NK-92 (cell line): ENCODE data around the gene IGFBPL1.

Experiments used
- DNase-seq: peaks from one replicate; lab custom pipeline; 2025; ENCODE audit not compliant: unreplicated experiment; lab: John Stamatoyannopoulos, UW

Gene IGFBPL1

GRCh38 chr9:38432922-38433510, 8.8 kb upstream of the IGFBPL1 start:
- no peak for DNase-seq

GRCh38 chr9:38431116-38431515, 6.9 kb upstream of the IGFBPL1 start:
- no peak for DNase-seq

- DNase-seq, result no peak
Measured at GRCh38 chr9:38428062-38428461, 3.8 kb upstream of the IGFBPL1 start.

GRCh38 chr9:38424918-38425317, 664 bp upstream of the IGFBPL1 start:
- no peak for DNase-seq

GRCh38 chr9:38423273-38423972, 831 bp downstream of the IGFBPL1 start:
- DNase-seq, result no peak

- no peak for DNase-seq
Measured at GRCh38 chr9:38422555-38423260, 1.5 kb downstream of the IGFBPL1 start.

GRCh38 chr9:38421498-38422211, 2.6 kb downstream of the IGFBPL1 start:
- no peak for DNase-seq

- no peak for DNase-seq
Measured at GRCh38 chr9:38419181-38419580, 5.1 kb downstream of the IGFBPL1 start.

- no peak for DNase-seq
Measured at GRCh38 chr9:38418366-38418765, 5.9 kb downstream of the IGFBPL1 start.

- no peak for DNase-seq
Measured at GRCh38 chr9:38417003-38417945, 7.0 kb downstream of the IGFBPL1 start.

- DNase-seq, result no peak
Measured at GRCh38 chr9:38416461-38416860, 7.8 kb downstream of the IGFBPL1 start.

- DNase-seq, result no peak
Measured at GRCh38 chr9:38415856-38416255, 8.4 kb downstream of the IGFBPL1 start.

- DNase-seq, result no peak
Measured at GRCh38 chr9:38414040-38414723, 10.1 kb downstream of the IGFBPL1 start.

GRCh38 chr9:38413283-38413682, 11.0 kb downstream of the IGFBPL1 start:
- no peak for DNase-seq

- no peak for DNase-seq
Measured at GRCh38 chr9:38412751-38413150, 11.5 kb downstream of the IGFBPL1 start.

- no peak for DNase-seq
Measured at GRCh38 chr9:38408719-38409118, 15.5 kb downstream of the IGFBPL1 start.

- no peak for DNase-seq
Measured at GRCh38 chr9:38406476-38407186, 17.6 kb downstream of the IGFBPL1 start.

- no peak for DNase-seq
Measured at GRCh38 chr9:38405785-38406184, 18.5 kb downstream of the IGFBPL1 start.

- no peak for DNase-seq
Measured at GRCh38 chr9:38404314-38404713, 19.9 kb downstream of the IGFBPL1 start.
